ENCODE data around the gene SCLY. TPM values are rescaled to one million over a fixed set of nuclear protein-coding genes. Genes with fewer than 3 reads are reported as not detected.
A peak's percentile ranks its signal among the peaks of the same experiment; 100 is the strongest.

SCLY gene
- polyA plus RNA-seq, 2 of the 4 experiments (the other 2 are of a cell fraction) = 19.0 to 28.3 TPM

GRCh38 chr2:238106339-238106697 lies 45.5 kb downstream of the SCLY start:
- CTCF ChIA-PET = no interaction called here
- FAIRE-seq (no peak), DNase-seq (ENCODE audit: low read depth in 1 of 2, low spot score in 1 of 2) (no peak), ATAC-seq (peak in 1 of 2 experiments; percentile 23; a peak in 3 of 6 replicates)
- no peak overlapping the region for H3K4me3 ChIP-seq
- no peak for TF ChIP-seq JUN (IDR thresholded peaks at IDR 0.05)
- TF ChIP-seq FOSB (CRISPR knock-in tag; IDR thresholded peaks at IDR 0.05) = no peak
- no peak for TF ChIP-seq RFX5 (IDR thresholded peaks at IDR 0.05)
- H3K9me3 ChIP-seq = no peaks in the 10 kb centered on the region
- no peak overlapping the region for H3K4me2 ChIP-seq
- WGBS (ENCODE audit: missing lambda C conversion rate) = 79% methylated on average over 11 of the region's 13 CpGs
- no peak overlapping the region for H3K27ac ChIP-seq
- H3K4me1 ChIP-seq = no peaks in the 10 kb centered on the region
- POLR2A ChIA-PET = no interaction called here

DNA sequence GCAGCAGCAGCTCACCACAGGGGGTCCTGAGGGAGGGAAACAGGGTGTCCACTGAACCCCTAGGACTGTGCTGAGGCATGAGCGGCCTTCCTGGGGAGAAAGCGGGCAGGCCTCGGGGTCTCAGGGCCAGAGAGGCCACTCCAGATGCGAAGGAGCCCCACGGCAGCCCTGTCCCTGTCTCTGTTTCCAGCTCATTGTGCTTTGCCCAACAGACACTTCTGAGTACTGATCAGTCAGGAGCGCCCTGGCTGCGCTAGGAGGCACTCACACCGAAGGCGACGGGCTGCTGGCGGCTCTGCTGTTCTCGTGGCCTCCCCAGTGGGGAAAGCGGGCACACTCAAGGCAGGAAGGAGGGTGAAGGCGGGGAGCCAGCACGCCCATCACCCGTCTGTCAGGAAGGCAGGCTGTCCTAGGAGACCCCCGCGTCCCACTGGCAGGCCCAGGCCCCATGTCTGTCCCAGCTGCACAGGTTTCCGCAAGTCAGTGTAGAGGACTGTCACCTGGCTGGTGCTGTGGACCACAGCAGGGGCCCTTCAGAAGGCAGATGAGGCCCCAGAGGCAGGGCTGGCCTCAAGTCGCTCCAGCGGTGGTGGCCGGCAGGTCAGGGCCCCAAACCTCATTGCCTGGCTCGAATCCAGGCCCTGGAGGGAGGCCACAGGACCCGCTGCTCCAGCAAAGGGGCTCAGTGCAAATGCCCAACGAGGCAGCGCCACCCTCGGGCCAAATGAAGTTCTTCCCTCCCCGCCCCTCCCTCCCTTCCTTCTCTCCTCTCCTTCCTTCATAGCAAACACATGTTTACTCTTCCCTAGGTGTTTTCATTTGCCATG lies 46.1 kb downstream of the SCLY start:
- ChIA-PET POLR2A (no interaction called here), CTCF (interaction anchor here (1.5 kb wide), 1 partner anchor 13 kb away, joined by 3 read pairs; no protein-coding TSS in a partner anchor)
- TF ChIP-seq, protein P1, sequence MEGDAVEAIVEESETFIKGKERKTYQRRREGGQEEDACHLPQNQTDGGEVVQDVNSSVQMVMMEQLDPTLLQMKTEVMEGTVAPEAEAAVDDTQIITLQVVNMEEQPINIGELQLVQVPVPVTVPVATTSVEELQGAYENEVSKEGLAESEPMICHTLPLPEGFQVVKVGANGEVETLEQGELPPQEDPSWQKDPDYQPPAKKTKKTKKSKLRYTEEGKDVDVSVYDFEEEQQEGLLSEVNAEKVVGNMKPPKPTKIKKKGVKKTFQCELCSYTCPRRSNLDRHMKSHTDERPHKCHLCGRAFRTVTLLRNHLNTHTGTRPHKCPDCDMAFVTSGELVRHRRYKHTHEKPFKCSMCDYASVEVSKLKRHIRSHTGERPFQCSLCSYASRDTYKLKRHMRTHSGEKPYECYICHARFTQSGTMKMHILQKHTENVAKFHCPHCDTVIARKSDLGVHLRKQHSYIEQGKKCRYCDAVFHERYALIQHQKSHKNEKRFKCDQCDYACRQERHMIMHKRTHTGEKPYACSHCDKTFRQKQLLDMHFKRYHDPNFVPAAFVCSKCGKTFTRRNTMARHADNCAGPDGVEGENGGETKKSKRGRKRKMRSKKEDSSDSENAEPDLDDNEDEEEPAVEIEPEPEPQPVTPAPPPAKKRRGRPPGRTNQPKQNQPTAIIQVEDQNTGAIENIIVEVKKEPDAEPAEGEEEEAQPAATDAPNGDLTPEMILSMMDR (IDR thresholded peaks at IDR 0.05) = peak; percentile 26; the same call in 2 of the 3 replicates
- peak in 1 of 2 experiments; percentile 38; a peak in 2 of 5 replicates for TF ChIP-seq RAD21 (conservative IDR thresholded peaks at IDR 0.05 in 1 of 2, IDR thresholded peaks at IDR 0.05 in 1 of 2)
- no peak for TF ChIP-seq POLR2AphosphoS2 (conservative IDR thresholded peaks at IDR 0.05; ENCODE audit: low read length)
- no peak for TF ChIP-seq TFCP2L1 (CRISPR knock-in tag; IDR thresholded peaks at IDR 0.05)
- ATAC-seq = peak; percentile 27 to 51; a peak in 3 of 6 replicates
- Histone ChIP-seq H3K9me3 (peaks cover 3% of the 10 kb centered on the region; the same call in 1 of the 3 replicates), H3K4me3 (no peak overlapping the region), H3K27ac (no peak overlapping the region), H3K4me1 (no peaks in the 10 kb centered on the region), H3K4me2 (0 out of 3 replicates have a peak overlapping the region, but pooled peaks have one; percentile 31)
- 71% methylated on average over 21 of the region's 28 CpGs for WGBS (ENCODE audit: missing lambda C conversion rate)
- no peak for DNase-seq (ENCODE audit: low read depth in 1 of 2, low spot score in 1 of 2)
- FAIRE-seq = no peak

DNA sequence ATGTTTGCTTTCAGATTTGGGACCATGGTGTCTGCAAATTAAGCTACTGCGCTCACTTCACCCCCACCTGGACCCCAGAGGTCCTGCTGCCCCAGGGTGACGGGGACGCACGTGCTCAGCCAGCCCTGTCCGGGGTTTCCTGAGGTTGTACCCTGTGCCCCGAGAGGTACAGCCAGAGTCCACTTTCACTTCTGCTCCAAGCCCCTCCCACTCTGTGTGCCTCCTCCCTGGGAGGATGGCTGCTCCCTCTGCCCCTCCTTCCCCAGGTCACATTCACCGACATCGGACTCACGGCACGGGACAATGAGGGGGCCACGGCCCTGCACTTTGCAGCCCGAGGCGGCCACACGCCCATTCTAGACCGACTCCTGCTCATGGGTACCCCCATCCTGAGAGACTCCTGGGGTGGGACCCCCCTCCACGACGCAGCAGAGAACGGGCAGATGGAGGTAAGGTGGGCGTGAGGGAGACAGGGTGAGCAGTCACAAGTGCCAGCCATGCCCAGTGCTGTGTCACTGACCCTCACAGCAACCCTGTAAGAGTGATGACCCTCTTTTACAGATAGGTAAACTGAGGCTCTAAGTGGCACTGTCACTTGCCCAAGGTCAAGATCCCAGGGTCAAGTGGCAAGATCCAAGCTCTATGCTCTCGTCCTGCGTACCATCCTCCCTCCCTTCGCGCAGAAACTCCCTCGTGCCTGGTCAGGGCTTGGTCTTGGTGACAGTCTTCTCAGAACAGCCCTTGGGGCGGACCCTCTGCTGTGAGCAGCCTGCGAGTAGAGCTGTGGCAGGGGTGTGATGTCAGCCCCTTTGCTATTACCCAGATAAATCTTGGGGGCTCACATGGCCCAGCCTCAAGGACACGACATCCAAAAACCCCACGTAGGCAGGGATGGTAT lies 47.0 kb downstream of the SCLY start:
- FAIRE-seq (no peak), ATAC-seq (peak in 1 of 2 experiments; percentile 47; a peak in 3 of 6 replicates), DNase-seq (ENCODE audit: low read depth in 1 of 2, low spot score in 1 of 2) (no peak)
- peaks cover 10% of the 10 kb centered on the region for H3K9me3 ChIP-seq
- 77% methylated on average over 22 of the region's 28 CpGs for WGBS (ENCODE audit: missing lambda C conversion rate)
- ChIA-PET CTCF (interaction anchor here (1.5 kb wide), 1 partner anchor 12 kb away, joined by 3 read pairs; no protein-coding TSS in a partner anchor), POLR2A (interaction anchor here (1.4 kb wide), 1 partner anchor 47 kb away, joined by 3 read pairs; the partner anchor contains the start of gene SCLY)
- no peaks in the 10 kb centered on the region for H3K4me1 ChIP-seq
- H3K4me3 ChIP-seq = no peak overlapping the region
- H3K27ac ChIP-seq = no peak overlapping the region
- TF ChIP-seq FOXS1 (CRISPR knock-in tag; IDR thresholded peaks at IDR 0.05) (no peak), ELK1 (IDR thresholded peaks at IDR 0.05; ENCODE audit: low read depth, low read length) (no peak), E2F6 (IDR thresholded peaks at IDR 0.05; ENCODE audit: borderline replicate concordance, low read depth) (no peak), CHD4 (IDR thresholded peaks at IDR 0.05; ENCODE audit: borderline replicate concordance) (no peak), CHD2 (IDR thresholded peaks at IDR 0.05; ENCODE audit: low read length, partially characterized antibody) (no peak), RCOR1 (IDR thresholded peaks at IDR 0.05; ENCODE audit: low read depth, low read length) (no peak), SMC3 (IDR thresholded peaks at IDR 0.05) (no peak), EHF (CRISPR knock-in tag; IDR thresholded peaks at IDR 0.05) (no peak), ESRRA (IDR thresholded peaks at IDR 0.05; ENCODE audit: borderline replicate concordance, low read length) (no peak), MAX (IDR thresholded peaks at IDR 0.05) (no peak), EHMT2 (IDR thresholded peaks at IDR 0.05; ENCODE audit: low read depth) (no peak), CBX2 (IDR thresholded peaks at IDR 0.05; ENCODE audit: borderline replicate concordance, low read depth) (no peak)
- TF ChIP-seq, protein P2, sequence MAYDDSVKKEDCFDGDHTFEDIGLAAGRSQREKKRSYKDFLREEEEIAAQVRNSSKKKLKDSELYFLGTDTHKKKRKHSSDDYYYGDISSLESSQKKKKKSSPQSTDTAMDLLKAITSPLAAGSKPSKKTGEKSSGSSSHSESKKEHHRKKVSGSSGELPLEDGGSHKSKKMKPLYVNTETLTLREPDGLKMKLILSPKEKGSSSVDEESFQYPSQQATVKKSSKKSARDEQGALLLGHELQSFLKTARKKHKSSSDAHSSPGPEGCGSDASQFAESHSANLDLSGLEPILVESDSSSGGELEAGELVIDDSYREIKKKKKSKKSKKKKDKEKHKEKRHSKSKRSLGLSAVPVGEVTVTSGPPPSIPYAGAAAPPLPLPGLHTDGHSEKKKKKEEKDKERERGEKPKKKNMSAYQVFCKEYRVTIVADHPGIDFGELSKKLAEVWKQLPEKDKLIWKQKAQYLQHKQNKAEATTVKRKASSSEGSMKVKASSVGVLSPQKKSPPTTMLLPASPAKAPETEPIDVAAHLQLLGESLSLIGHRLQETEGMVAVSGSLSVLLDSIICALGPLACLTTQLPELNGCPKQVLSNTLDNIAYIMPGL (CRISPR knock-in tag; IDR thresholded peaks at IDR 0.05; ENCODE audit: borderline replicate concordance) = no peak
- TF ChIP-seq, protein P1 (IDR thresholded peaks at IDR 0.05) = no peak
- 0 out of 3 replicates have a peak overlapping the region, but pooled peaks have one; percentile 31 for H3K4me2 ChIP-seq
